ENCODE measurements around the gene ABCG2.

ABCG2 gene
- total RNA-seq = 10.4 to 84.7 (median 29.9) reads per million in 18 experiments

- DNase-seq = peak; percentile 69 to 81
Observed at GRCh38 chr4:88158489-88159228, at the start of gene ABCG2. Gene ABCG2 (minus strand): TSS chr4:88158639. CDS start chr4:88139995, 18,644 bp downstream.

GRCh38 chr4:88208156-88208555, 49.7 kb upstream of the ABCG2 start:
- DNase-seq = peak; percentile 32 to 33

- DNase-seq = no peak
Observed at GRCh38 chr4:88207171-88207570, 48.7 kb upstream of the ABCG2 start.

- DNase-seq = no peak
Observed at GRCh38 chr4:88204882-88205281, 46.4 kb upstream of the ABCG2 start.

- no peak for DNase-seq
Observed at GRCh38 chr4:88202443-88202842, 44.0 kb upstream of the ABCG2 start.

- no peak for DNase-seq
Observed at GRCh38 chr4:88200186-88200585, 41.7 kb upstream of the ABCG2 start.

GRCh38 chr4:88196523-88197185, 38.2 kb upstream of the ABCG2 start:
- DNase-seq = no peak

- DNase-seq = no peak
Observed at GRCh38 chr4:88196013-88196365, 37.5 kb upstream of the ABCG2 start.

GRCh38 chr4:88195328-88196012, 37.0 kb upstream of the ABCG2 start:
- DNase-seq = no peak

GRCh38 chr4:88191404-88191803, 33.0 kb upstream of the ABCG2 start:
- no peak for DNase-seq

GRCh38 chr4:88189881-88190585, 31.6 kb upstream of the ABCG2 start:
- no peak for DNase-seq

GRCh38 chr4:88189418-88189738, 30.9 kb upstream of the ABCG2 start:
- DNase-seq = no peak

- DNase-seq = no peak
Observed at GRCh38 chr4:88188738-88189417, 30.4 kb upstream of the ABCG2 start.

GRCh38 chr4:88187766-88188165, 29.3 kb upstream of the ABCG2 start:
- DNase-seq = no peak

- no peak for DNase-seq
Observed at GRCh38 chr4:88185906-88186305, 27.5 kb upstream of the ABCG2 start.

GRCh38 chr4:88179261-88179660, 20.8 kb upstream of the ABCG2 start:
- no peak for DNase-seq

- no peak for DNase-seq
Observed at GRCh38 chr4:88178626-88179231, 20.3 kb upstream of the ABCG2 start.

- peak; percentile 70 to 72 for DNase-seq
Observed at GRCh38 chr4:88177983-88178625, 19.7 kb upstream of the ABCG2 start.

GRCh38 chr4:88172987-88173386, 14.5 kb upstream of the ABCG2 start:
- DNase-seq = no peak

GRCh38 chr4:88171206-88171605, 12.8 kb upstream of the ABCG2 start:
- no peak for DNase-seq

- no peak for DNase-seq
Observed at GRCh38 chr4:88169298-88169697, 10.9 kb upstream of the ABCG2 start.

GRCh38 chr4:88166608-88167007, 8.2 kb upstream of the ABCG2 start:
- peak in 1 of 2 donors; percentile 15 for DNase-seq
